Measurements from ENCODE around the gene IL2RG.

DNA sequence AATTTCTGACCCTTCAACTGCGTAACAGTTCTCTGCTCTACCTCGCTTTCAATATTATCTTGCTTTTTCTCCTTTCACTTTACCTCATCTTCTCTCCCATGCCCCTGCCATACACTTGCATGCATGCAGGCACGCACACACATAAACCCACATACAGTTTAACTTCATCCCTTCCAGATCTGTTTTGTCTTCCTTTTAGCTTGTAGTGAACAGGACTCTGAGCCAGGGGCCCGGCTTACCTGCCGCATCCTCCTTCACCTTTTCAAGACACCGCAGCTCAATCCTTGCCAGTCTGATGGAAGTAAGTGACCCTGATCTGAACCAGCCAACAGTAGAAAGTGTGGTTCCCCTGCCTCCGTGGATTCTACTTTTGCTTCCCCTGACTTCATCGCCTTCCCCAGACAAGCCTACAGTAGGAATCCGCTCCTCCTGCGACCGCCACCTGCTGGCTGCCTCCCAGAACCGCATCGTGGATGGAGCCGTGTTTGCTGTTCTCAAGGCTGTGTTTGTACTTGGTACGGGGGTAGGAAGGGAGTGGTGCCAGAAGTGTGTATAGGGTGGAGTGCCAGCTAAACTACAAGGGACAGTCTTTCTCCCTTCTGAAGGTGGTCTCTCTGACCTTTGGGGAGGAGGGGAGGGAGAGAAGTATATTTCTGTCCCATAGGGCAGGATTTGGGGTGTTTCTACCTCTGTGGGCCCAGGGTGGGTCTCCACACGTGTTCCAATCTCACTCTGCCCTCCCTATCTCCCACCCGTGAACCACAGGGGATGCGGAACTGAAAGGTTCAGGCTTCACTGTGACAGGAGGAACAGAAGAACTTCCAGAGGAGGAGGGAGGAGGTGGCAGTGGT, 17.8 kb upstream of the IL2RG start:
- TF ChIP-seq, protein P1, sequence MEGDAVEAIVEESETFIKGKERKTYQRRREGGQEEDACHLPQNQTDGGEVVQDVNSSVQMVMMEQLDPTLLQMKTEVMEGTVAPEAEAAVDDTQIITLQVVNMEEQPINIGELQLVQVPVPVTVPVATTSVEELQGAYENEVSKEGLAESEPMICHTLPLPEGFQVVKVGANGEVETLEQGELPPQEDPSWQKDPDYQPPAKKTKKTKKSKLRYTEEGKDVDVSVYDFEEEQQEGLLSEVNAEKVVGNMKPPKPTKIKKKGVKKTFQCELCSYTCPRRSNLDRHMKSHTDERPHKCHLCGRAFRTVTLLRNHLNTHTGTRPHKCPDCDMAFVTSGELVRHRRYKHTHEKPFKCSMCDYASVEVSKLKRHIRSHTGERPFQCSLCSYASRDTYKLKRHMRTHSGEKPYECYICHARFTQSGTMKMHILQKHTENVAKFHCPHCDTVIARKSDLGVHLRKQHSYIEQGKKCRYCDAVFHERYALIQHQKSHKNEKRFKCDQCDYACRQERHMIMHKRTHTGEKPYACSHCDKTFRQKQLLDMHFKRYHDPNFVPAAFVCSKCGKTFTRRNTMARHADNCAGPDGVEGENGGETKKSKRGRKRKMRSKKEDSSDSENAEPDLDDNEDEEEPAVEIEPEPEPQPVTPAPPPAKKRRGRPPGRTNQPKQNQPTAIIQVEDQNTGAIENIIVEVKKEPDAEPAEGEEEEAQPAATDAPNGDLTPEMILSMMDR (IDR thresholded peaks at IDR 0.05) = peak; percentile 53 to 79 (median 74)
- no peak for TF ChIP-seq POLR2A (IDR thresholded peaks at IDR 0.05)

Measured in Peyer's patch (tissue), 4 donors.